ENCODE data around the gene DENND6B.

DNA sequence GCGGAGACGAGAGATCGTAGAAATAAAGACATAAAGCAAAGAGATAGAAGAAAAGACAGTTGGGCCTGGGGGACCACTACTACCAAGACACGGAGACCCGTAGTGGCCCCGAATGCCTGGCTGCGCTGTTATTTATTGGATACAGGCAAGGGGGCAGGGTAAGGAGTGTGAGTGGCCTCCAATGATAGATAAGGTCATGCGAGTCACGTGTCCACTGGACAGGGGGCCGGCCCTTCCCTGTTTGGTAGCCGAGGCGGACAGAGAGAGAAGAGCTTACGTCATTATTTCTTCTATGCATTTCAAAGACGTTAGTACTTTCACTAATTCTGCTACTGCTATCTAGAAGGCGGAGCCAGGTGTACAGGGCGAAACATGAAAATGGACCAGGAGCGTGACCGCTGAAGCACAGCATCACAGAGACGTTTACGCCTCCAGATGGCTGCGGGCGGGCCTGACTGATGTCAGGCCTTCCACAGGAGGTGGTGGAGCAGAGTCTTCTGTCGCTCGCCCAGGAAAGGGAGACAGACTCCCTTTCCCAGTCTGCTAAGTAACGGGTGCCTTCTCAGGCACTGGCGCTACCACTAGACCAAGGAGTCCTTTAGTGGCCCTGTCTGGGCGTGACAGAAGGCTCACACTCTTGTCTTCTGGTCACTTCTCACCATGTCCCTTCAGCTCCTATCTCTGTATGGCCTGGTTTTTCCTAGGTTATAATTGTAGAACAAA lies 41.1 kb upstream of the DENND6B start:
- TF ChIP-seq CTCF (IDR thresholded peaks at IDR 0.05; ENCODE audit: low read depth, low read length) = no peak
- TF ChIP-seq EZH2phosphoT487 (IDR thresholded peaks at IDR 0.05; ENCODE audit: low read depth) = no peak
